Non-pigmented ciliary epithelial cell (primary cell): Measurements from ENCODE around the gene ZNF425.
"Not testable (repeated sequence)": the region's sequence is repeated elsewhere in the genome, so short reads cannot be mapped to it uniquely, and the experiment has no call there.

Experiments
- DNase-seq: peaks from one replicate; pipeline ENCODE4 v3.0.0-alpha.2; 2010; ENCODE audit warnings: low read depth

ZNF425 gene

GRCh38 chr7:149125863-149126661, at the start of gene ZNF425:
Gene ZNF425, minus strand, starts transcription at chr7:149126324. Its CDS starts 111 bp downstream, at chr7:149126213.
- no peak for DNase-seq

- DNase-seq: no peak
Observed at GRCh38 chr7:149175150-149175549, 49.0 kb upstream of the ZNF425 start.

GRCh38 chr7:149172534-149172920, 46.4 kb upstream of the ZNF425 start:
- no peak for DNase-seq

GRCh38 chr7:149171892-149172533, 45.9 kb upstream of the ZNF425 start:
- DNase-seq: no peak

- no peak for DNase-seq
Observed at GRCh38 chr7:149166630-149167352, 40.7 kb upstream of the ZNF425 start.

GRCh38 chr7:149166142-149166541, 40.0 kb upstream of the ZNF425 start:
- no peak for DNase-seq

GRCh38 chr7:149161241-149161848, 35.2 kb upstream of the ZNF425 start:
- no peak for DNase-seq

GRCh38 chr7:149156898-149157297, 30.8 kb upstream of the ZNF425 start:
- DNase-seq: no peak

- DNase-seq: no peak
Observed at GRCh38 chr7:149154056-149154455, 27.9 kb upstream of the ZNF425 start.

GRCh38 chr7:149153346-149153745, 27.2 kb upstream of the ZNF425 start:
- DNase-seq: no peak

GRCh38 chr7:149150981-149151380, 24.9 kb upstream of the ZNF425 start:
- DNase-seq: no peak

- DNase-seq: no peak
Observed at GRCh38 chr7:149147752-149148653, 21.9 kb upstream of the ZNF425 start.

GRCh38 chr7:149147072-149147751, 21.1 kb upstream of the ZNF425 start, which contains the start of gene ZNF398:
Gene ZNF398, plus strand, starts transcription at chr7:149147453. Its CDS starts 290 bp downstream, at chr7:149147743.
- DNase-seq: no peak

- no peak for DNase-seq
Observed at GRCh38 chr7:149145031-149145845, 19.1 kb upstream of the ZNF425 start.

GRCh38 chr7:149144436-149144922, 18.4 kb upstream of the ZNF425 start:
- not testable (repeated sequence) for DNase-seq

- DNase-seq: no peak
Observed at GRCh38 chr7:149141893-149142292, 15.8 kb upstream of the ZNF425 start.

GRCh38 chr7:149140831-149141230, 14.7 kb upstream of the ZNF425 start:
- no peak for DNase-seq

GRCh38 chr7:149136118-149136517, 10.0 kb upstream of the ZNF425 start:
- no peak for DNase-seq

- no peak for DNase-seq
Observed at GRCh38 chr7:149133028-149133710, 7.0 kb upstream of the ZNF425 start.
